ENCODE data around the gene RPL26. TPM values are rescaled to one million over a fixed set of nuclear protein-coding genes. Genes with fewer than 3 reads are reported as not detected.

Gene RPL26
- total RNA-seq, 4 donors from 2014 or later: 2,392 to 2,913 (median 2,833) TPM

DNA sequence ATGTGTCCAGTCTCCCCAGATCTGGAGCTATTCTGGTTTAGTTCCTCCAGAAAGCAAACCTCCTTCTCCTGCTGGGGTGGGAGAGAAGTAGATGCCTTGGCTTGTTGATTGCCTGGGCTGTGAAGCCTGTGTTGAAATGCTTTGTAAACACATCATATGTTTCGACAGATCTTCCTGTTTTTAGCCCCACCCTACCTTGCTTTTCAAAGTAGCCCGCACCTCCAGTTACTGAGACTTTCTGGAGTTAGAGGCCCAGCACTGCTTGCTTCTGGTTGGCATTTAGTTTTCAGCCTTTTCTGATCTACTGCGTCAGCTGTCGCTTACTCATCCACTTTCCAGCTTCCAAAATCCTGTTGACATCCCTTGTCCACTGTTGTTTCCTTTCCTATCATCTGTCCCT lies 34.8 kb upstream of the RPL26 start:
- TF ChIP-seq POLR2A (IDR thresholded peaks at IDR 0.05): no peak
- TF ChIP-seq, protein P1, sequence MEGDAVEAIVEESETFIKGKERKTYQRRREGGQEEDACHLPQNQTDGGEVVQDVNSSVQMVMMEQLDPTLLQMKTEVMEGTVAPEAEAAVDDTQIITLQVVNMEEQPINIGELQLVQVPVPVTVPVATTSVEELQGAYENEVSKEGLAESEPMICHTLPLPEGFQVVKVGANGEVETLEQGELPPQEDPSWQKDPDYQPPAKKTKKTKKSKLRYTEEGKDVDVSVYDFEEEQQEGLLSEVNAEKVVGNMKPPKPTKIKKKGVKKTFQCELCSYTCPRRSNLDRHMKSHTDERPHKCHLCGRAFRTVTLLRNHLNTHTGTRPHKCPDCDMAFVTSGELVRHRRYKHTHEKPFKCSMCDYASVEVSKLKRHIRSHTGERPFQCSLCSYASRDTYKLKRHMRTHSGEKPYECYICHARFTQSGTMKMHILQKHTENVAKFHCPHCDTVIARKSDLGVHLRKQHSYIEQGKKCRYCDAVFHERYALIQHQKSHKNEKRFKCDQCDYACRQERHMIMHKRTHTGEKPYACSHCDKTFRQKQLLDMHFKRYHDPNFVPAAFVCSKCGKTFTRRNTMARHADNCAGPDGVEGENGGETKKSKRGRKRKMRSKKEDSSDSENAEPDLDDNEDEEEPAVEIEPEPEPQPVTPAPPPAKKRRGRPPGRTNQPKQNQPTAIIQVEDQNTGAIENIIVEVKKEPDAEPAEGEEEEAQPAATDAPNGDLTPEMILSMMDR (IDR thresholded peaks at IDR 0.05 in 4 of 5, conservative IDR thresholded peaks at IDR 0.05 in 1 of 5): no peak
- H3K9me3 ChIP-seq: no peaks in the 10 kb centered on the region
- DNase-seq (no peak), ATAC-seq (no peak)
- H3K4me3 ChIP-seq: no peak overlapping the region
- no peak overlapping the region for H3K27ac ChIP-seq
- in situ Hi-C loops (cut with MboI; ENCODE audit: low sequenced_read_pairs in 4 of 4): loop anchor here in 1 of 4 donors (10.0 to 25.0 kb wide), 2 partner anchors 219 to 327 kb away; partner anchors contain the start of genes CCDC42 and MYH10
- peaks cover 0 to 3% (median 0%) of the 10 kb centered on the region in 3 donors for H3K27me3 ChIP-seq
- no peaks in the 10 kb centered on the region for H3K36me3 ChIP-seq
- H3K4me1 ChIP-seq: peaks cover 0 to 4% of the 10 kb centered on the region in 2 donors
- intact Hi-C loops (cut with DNase I; ENCODE audit: low total_unique reads): no loop called here

DNA sequence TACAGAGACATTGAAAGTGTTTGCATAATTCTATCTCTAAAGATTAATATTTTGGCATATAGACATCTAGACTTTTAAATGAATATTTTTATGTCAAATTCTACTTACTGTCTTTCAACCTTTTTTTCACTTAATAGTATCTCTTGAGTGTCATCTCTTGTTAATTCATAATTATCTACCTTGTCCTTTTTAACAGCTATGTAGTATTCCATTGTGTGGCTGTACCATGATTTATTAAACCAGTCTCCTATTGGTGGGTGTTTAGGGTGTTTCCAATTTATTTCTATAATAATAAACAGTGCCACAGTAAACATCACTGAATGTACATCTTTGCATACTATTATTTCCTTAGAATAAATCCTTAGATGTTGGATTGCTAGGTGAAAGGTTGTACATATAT lies 30.9 kb upstream of the RPL26 start:
- Histone ChIP-seq H3K4me1 (peaks cover 0 to 3% of the 10 kb centered on the region in 2 donors), H3K27ac (no peak overlapping the region), H3K27me3 (peaks cover 0 to 3% (median 0%) of the 10 kb centered on the region in 3 donors), H3K9me3 (no peaks in the 10 kb centered on the region), H3K4me3 (no peak overlapping the region), H3K36me3 (no peaks in the 10 kb centered on the region)
- in situ Hi-C loops (cut with MboI; ENCODE audit: low sequenced_read_pairs in 4 of 4): loop anchor here (5.0 to 25.0 kb wide), 3 partner anchors 223 to 333 kb away; partner anchors contain the start of genes CCDC42 (in 1 of the 4) and MYH10 (in 1 of the 4)
- intact Hi-C loops (cut with DNase I; ENCODE audit: low total_unique reads): no loop called here
- DNase-seq (no peak), ATAC-seq (no peak)
- TF ChIP-seq, protein P1 (IDR thresholded peaks at IDR 0.05 in 4 of 5, conservative IDR thresholded peaks at IDR 0.05 in 1 of 5): no peak
- no peak for TF ChIP-seq POLR2A (IDR thresholded peaks at IDR 0.05)

DNA sequence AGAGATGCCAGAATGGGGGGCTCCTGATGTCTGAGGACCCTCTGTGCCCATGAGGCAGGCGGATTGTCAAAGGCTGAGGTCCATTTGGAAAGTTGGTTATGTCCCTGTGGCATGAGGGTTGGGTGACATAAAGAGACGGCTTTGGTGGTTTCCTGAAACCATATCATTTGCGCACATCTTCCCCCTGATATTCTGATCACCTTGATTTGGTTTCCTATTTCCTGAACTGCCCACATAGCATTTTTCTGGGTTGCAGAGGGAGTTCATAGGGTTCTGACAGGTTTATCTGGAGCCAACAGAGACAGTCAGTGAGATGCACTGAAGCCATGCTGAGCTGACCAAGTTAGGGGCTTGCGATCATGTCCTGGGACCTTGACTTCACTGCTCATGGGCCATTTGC lies 30.3 kb upstream of the RPL26 start:
- no peak overlapping the region for H3K27ac ChIP-seq
- intact Hi-C loops (cut with DNase I; ENCODE audit: low total_unique reads) (no loop called here), in situ Hi-C loops (cut with MboI; ENCODE audit: low sequenced_read_pairs in 4 of 4) (loop anchor here (5.0 to 25.0 kb wide), 3 partner anchors 224 to 334 kb away; partner anchors contain the start of genes CCDC42 (in 1 of the 4) and MYH10 (in 1 of the 4))
- DNase-seq (no peak), ATAC-seq (no peak)
- peaks cover 0 to 3% of the 10 kb centered on the region in 2 donors for H3K4me1 ChIP-seq
- H3K27me3 ChIP-seq: peaks cover 0 to 3% (median 0%) of the 10 kb centered on the region in 3 donors
- no peak overlapping the region for H3K4me3 ChIP-seq
- TF ChIP-seq POLR2A (IDR thresholded peaks at IDR 0.05): no peak
- TF ChIP-seq, protein P1 (IDR thresholded peaks at IDR 0.05 in 4 of 5, conservative IDR thresholded peaks at IDR 0.05 in 1 of 5): no peak
- H3K36me3 ChIP-seq: no peaks in the 10 kb centered on the region
- no peaks in the 10 kb centered on the region for H3K9me3 ChIP-seq

DNA sequence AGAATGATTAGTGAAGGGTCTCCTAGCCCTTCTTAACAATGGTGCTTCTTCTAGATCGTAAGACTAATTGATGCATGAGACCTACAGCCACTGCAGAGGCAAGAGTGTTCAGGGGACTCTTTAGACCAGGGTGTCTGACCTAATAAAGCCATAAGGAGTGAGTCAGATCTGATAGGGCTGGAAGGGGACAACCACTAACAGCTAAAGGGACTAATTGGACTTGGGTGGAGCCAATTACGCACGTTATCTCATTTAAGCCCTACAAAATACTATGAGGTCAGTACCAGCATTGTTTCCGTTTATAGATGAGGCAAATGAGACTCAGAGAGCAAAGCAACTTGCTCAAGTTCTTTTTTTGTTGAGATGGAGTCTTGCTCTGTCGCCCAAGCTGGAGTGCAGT lies 29.1 kb upstream of the RPL26 start:
- Histone ChIP-seq H3K4me3 (no peak overlapping the region), H3K4me1 (peaks cover 0 to 3% of the 10 kb centered on the region in 2 donors), H3K27ac (no peak overlapping the region), H3K9me3 (no peaks in the 10 kb centered on the region), H3K27me3 (peaks cover 0 to 3% (median 0%) of the 10 kb centered on the region in 3 donors), H3K36me3 (no peaks in the 10 kb centered on the region)
- intact Hi-C loops (cut with DNase I; ENCODE audit: low total_unique reads): no loop called here
- DNase-seq (no peak), ATAC-seq (no peak)
- in situ Hi-C loops (cut with MboI; ENCODE audit: low sequenced_read_pairs in 4 of 4): loop anchor here (5.0 to 25.0 kb wide), 3 partner anchors 225 to 335 kb away; partner anchors contain the start of genes CCDC42 (in 1 of the 4) and MYH10 (in 1 of the 4)
- TF ChIP-seq, protein P1 (IDR thresholded peaks at IDR 0.05 in 4 of 5, conservative IDR thresholded peaks at IDR 0.05 in 1 of 5): no peak
- no peak for TF ChIP-seq POLR2A (IDR thresholded peaks at IDR 0.05)

Measured in gastrocnemius medialis (tissue), 4 donors.